GM12875 (cell line): ENCODE results near the gene PRR15L.
"Not testable (repeated sequence)": the region's sequence is repeated elsewhere in the genome, so short reads cannot be mapped to it uniquely, and the experiment has no call there.

Experiments
- H3K4me3 ChIP-seq: one replicate; pipeline ENCODE4 v1.5.1; 2011; ENCODE audit warnings: low read depth, low read length, control low read depth
- CTCF ChIP-seq: IDR thresholded peaks from 2 replicates; pipeline ENCODE4 v1.5.1; 2011; ENCODE audit warnings: low read depth, mild to moderate bottlenecking, control low read depth, inconsistent platforms, low read length, moderate library complexity, borderline replicate concordance; ENCODE audit not compliant: insufficient read depth

Gene PRR15L

GRCh38 chr17:47931848-47932247 lies 25.8 kb downstream of the PRR15L start:
- no peak for TF ChIP-seq CTCF

GRCh38 chr17:47929218-47930000 lies 28.3 kb downstream of the PRR15L start:
- TF ChIP-seq CTCF: no peak
- H3K4me3 ChIP-seq: no peak overlapping the region

More at GRCh38 chr17:47931848-47932247, 25.8 kb downstream of the PRR15L start:
- no peak overlapping the region for H3K4me3 ChIP-seq

- TF ChIP-seq CTCF: no peak
- no peak overlapping the region for H3K4me3 ChIP-seq
Observed at GRCh38 chr17:47928415-47928814, 29.3 kb downstream of the PRR15L start.

- H3K4me3 ChIP-seq: no peak overlapping the region
- TF ChIP-seq CTCF: no peak
Observed at GRCh38 chr17:47927821-47928400, 29.8 kb downstream of the PRR15L start.

- no peak overlapping the region for H3K4me3 ChIP-seq
- TF ChIP-seq CTCF: no peak
Observed at GRCh38 chr17:47925678-47925988, 32.0 kb downstream of the PRR15L start.

- H3K4me3 ChIP-seq: no peak overlapping the region
- TF ChIP-seq CTCF: no peak
Observed at GRCh38 chr17:47924785-47925677, 32.7 kb downstream of the PRR15L start.

GRCh38 chr17:47919889-47920288 lies 37.8 kb downstream of the PRR15L start:
- H3K4me3 ChIP-seq: not testable (repeated sequence)
